ENCODE results near the gene GDPD1. TPM values are rescaled to one million over a fixed set of nuclear protein-coding genes. Genes with fewer than 3 reads are reported as not detected.
A peak's percentile ranks its signal among the peaks of the same experiment; 100 is the strongest.

The GDPD1 gene
- total and polyA plus RNA-seq, 12 donors = 0.95 to 4.8 (median 1.8) TPM

GRCh38 chr17:59277031-59277430 is 56.7 kb downstream of the GDPD1 start:
- 85 to 91% methylated on average over 4 of the region's 4 CpGs for WGBS, 2 donors
- DNase-seq (no peak), ATAC-seq (peak in 5 of 8 donors; percentile 23 to 69 (median 49))
- Histone ChIP-seq H3K9me3 (no peaks in the 10 kb centered on the region), H3K27ac (peak overlapping the region in 5 of 10 donors; percentile 20 to 71 (median 31)), H3K27me3 (no peaks in the 10 kb centered on the region), H3K4me3 (no peak overlapping the region), H3K36me3 (peaks cover 0 to 21% (median 0%) of the 10 kb centered on the region in 9 donors), H3K4me1 (peaks cover 0 to 11% (median 0%) of the 10 kb centered on the region in 9 donors)
- intact Hi-C loops (cut with DNase I) = no loop called here
- no peak for TF ChIP-seq CTCF (IDR thresholded peaks at IDR 0.05)

GRCh38 chr17:59278406-59278805 is 58.1 kb downstream of the GDPD1 start:
- WGBS, 2 donors = 87 to 88% methylated on average over 4 of the region's 4 CpGs
- intact Hi-C loops (cut with DNase I) = no loop called here
- H3K9me3 ChIP-seq = no peaks in the 10 kb centered on the region
- H3K36me3 ChIP-seq = peaks cover 0 to 9% (median 0%) of the 10 kb centered on the region in 9 donors
- H3K4me1 ChIP-seq = peaks cover 0 to 11% (median 0%) of the 10 kb centered on the region in 9 donors
- no peak overlapping the region for H3K4me3 ChIP-seq
- no peak for TF ChIP-seq CTCF (IDR thresholded peaks at IDR 0.05)
- peak overlapping the region in 2 of 10 donors; percentile 15 to 34 for H3K27ac ChIP-seq
- DNase-seq = no peak
- ATAC-seq = no peak
- no peaks in the 10 kb centered on the region for H3K27me3 ChIP-seq

GRCh38 chr17:59284317-59284716 is 64.0 kb downstream of the GDPD1 start:
- H3K4me1 ChIP-seq = peaks cover 0 to 8% (median 0%) of the 10 kb centered on the region in 9 donors
- WGBS, 2 donors = 73 to 79% methylated on average over 4 of the region's 4 CpGs
- no peak for TF ChIP-seq CTCF (IDR thresholded peaks at IDR 0.05)
- no peaks in the 10 kb centered on the region for H3K9me3 ChIP-seq
- no peak overlapping the region for H3K4me3 ChIP-seq
- H3K36me3 ChIP-seq = no peaks in the 10 kb centered on the region
- intact Hi-C loops (cut with DNase I) = no loop called here
- H3K27me3 ChIP-seq = no peaks in the 10 kb centered on the region
- no peak overlapping the region for H3K27ac ChIP-seq
- DNase-seq (no peak), ATAC-seq (no peak)

- no peaks in the 10 kb centered on the region for H3K9me3 ChIP-seq
- H3K27ac ChIP-seq = peak overlapping the region in 2 of 10 donors; percentile 39 to 71
- no peak overlapping the region for H3K4me3 ChIP-seq
- ATAC-seq (peak in 4 of 8 donors; percentile 34 to 53 (median 42)), DNase-seq (no peak)
- peaks cover 0 to 21% (median 0%) of the 10 kb centered on the region in 9 donors for H3K4me1 ChIP-seq
- no peak for TF ChIP-seq CTCF (IDR thresholded peaks at IDR 0.05)
- intact Hi-C loops (cut with DNase I) = no loop called here
- H3K27me3 ChIP-seq = no peaks in the 10 kb centered on the region
- no peaks in the 10 kb centered on the region for H3K36me3 ChIP-seq
- whole genome bisulfite sequencing, 2 donors = 50 to 55% methylated on average over 1 of the region's 1 CpG
These were observed 67.1 kb downstream of the GDPD1 start for GRCh38 chr17:59287452-59287851.
